Measurements from ENCODE around the gene TBCC. TPM values are rescaled to one million over a fixed set of nuclear protein-coding genes. Genes with fewer than 3 reads are reported as not detected.
"Not testable (repeated sequence)": the region's sequence is repeated elsewhere in the genome, so short reads cannot be mapped to it uniquely, and the experiment has no call there.

TBCC gene
- total RNA-seq, 2 donors from 2014 or later, result 28.8 to 32.6 TPM

DNA sequence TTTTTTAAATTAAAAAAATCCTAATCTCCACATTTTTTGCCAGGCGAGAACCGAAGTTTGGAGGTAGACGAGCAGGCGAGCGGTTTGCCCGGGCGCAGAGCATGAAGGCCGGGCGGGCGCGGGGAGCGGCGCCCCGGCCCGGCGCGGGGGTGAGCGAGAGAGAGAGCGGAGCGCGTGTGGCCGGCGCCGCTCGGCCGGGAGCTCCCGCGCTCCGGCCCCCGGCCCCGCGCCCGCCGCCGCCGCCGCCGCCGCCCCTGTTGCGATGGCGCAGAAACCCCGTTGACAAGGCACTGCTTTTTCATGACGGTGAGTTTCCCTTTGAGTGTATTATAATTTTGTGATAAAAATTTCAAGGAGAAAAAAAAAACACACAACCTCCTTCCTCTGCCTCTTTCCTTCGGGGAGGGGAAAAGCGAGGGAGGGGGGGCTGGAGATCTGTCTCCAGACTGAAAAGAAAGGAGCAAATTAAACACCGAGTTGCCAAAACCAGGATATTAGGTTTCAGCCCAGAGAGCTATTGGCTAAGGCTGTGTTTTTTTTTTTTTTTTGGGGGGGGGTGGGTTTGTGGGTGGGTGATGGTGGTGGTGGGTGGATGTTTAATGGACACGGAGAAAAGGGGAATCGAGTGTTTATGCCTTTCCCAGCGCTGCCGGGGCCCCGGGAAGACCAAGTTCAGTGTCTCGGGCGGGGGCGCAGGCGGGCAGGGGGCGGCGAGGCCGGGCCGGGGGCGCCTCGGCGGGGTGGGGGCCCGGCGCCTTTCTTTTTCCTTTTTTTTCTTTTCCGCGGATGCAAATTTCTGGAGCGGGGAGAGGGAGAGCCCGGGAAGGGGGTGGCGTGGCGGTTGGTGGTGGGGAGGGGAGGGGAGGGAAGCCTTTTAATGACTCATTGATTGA is 36.1 kb upstream of the TBCC start, which contains the start of gene BICRAL:
TSS of gene BICRAL (plus strand) at position 257 of the 893 bp plus-strand sequence. CDS start 39,971 bp downstream, outside the sequence.
- Mint-ChIP-seq H3K4me1 (ENCODE audit: low read depth in 2 of 2) (peaks cover 10 to 31% of the 10 kb centered on the region in 2 donors), H3K36me3 (peaks cover 5% of the 10 kb centered on the region), H3K27me3 (no peaks in the 10 kb centered on the region), H3K4me3 (peak within 1 kb of the TSS; percentile 93), H3K9me3 (no peaks in the 10 kb centered on the region), H3K27ac (peak within 1 kb of the TSS in 1 of 2 donors; percentile 98)
- peak; percentile 53 to 69 for ATAC-seq
- DNase-seq (ENCODE audit: low spot score), result peak; percentile 64

DNA sequence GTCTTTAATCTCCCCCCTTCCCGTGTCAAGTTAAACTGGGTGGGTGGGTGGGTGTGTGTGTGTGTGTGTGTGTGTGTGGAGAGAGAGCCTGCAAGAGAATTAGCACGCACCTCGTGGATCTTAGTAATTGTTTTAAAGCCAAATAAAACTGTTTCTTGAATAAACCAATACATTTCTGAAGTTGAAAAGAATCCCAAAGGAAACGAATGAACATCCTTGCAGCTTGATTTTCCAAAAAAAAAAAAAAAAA is 35.6 kb upstream of the TBCC start:
- DNase-seq (ENCODE audit: low spot score) (no peak), ATAC-seq (no peak)
- H3K9me3 Mint-ChIP-seq, result no peaks in the 10 kb centered on the region
- peaks cover 10 to 34% of the 10 kb centered on the region in 2 donors for H3K4me1 Mint-ChIP-seq (ENCODE audit: low read depth in 2 of 2)
- peaks cover 5% of the 10 kb centered on the region for H3K36me3 Mint-ChIP-seq
- H3K27me3 Mint-ChIP-seq, result no peaks in the 10 kb centered on the region
- peak overlapping the region; percentile 93 for H3K4me3 Mint-ChIP-seq
- H3K27ac Mint-ChIP-seq, result peak overlapping the region in 1 of 2 donors; percentile 98

DNA sequence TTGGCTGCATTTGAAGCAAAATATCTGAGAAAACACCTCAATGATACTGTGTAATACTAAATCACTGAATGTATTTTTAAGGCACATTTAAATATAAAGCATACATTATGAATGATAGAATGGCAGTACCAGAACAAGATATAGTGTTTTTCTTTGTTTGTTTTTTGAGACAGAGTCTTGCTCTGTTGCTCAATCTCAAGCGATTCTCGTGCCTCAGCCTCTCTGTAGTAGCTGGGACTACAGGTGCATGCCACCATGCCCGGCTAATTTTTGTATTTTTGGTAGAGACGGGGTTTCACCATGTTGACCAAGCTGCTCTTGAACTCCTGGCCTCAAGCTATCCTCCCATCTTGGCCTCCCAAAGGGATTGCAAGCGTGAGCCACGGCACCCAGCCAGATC is 33.6 kb upstream of the TBCC start:
- peaks cover 5% of the 10 kb centered on the region for H3K36me3 Mint-ChIP-seq
- peaks cover 20 to 30% of the 10 kb centered on the region in 2 donors for H3K4me1 Mint-ChIP-seq (ENCODE audit: low read depth in 2 of 2)
- H3K4me3 Mint-ChIP-seq, result no peak overlapping the region
- DNase-seq (ENCODE audit: low spot score), result no peak
- H3K9me3 Mint-ChIP-seq, result no peaks in the 10 kb centered on the region
- no peaks in the 10 kb centered on the region for H3K27me3 Mint-ChIP-seq
- H3K27ac Mint-ChIP-seq, result peak overlapping the region in 1 of 2 donors; percentile 37
- ATAC-seq, result no peak

DNA sequence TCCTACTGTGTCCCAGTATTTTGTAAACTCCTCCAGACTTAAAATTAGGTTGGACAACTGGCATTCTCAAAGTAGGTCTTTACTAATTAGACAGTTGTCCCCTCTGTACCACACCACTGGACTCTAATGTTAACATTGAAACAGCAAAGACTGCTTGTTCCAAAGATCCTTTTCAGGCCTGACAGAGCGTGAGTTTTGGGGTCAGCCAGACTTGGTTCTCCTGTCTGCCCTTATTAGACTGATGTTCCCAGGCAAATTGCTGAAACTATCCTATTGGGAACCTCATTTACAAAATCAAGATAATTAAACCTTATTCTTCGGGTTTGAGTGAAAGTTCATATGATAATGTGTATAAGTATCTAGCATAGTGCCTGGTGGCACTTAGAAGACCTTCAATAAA is 32.2 kb upstream of the TBCC start:
- Mint-ChIP-seq H3K4me1 (ENCODE audit: low read depth in 2 of 2) (peaks cover 30 to 32% of the 10 kb centered on the region in 2 donors), H3K27me3 (no peaks in the 10 kb centered on the region), H3K9me3 (no peaks in the 10 kb centered on the region), H3K4me3 (no peak overlapping the region), H3K36me3 (no peaks in the 10 kb centered on the region), H3K27ac (no peak overlapping the region)
- DNase-seq (ENCODE audit: low spot score), result no peak
- ATAC-seq, result no peak

DNA sequence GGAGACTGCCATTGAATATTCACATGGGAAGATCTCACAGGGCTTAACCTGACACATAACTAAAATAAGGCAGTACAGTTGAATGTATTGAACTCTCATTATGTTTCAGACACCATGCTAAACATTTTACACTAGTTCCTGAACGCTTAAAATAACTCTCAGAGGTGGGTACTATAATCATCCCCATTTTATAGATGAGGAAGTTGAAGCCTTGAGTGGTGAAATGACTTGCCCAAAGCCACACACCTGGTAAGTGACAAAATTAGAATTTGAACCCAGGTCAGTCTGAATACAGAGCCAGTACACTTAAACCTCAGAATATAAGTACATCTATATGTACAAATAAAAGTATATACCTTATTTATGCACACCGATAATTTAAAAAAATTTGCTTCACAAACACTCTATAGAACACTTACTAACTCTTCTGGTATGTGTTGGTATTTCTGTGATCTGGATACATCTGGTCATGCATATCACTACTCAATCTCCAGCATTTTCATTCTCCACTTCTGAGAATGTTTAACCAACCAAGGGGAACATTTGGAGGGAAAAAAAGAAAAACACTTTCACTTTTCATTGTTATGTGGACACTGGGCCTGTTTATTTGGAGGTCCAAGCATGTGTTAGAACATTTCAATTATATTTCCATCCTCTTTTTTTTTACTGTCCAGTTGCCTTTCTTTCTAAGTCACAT is 31.4 kb upstream of the TBCC start:
- DNase-seq (ENCODE audit: low spot score), result no peak
- Mint-ChIP-seq H3K27ac (peak overlapping the region; percentile 31 to 57), H3K36me3 (no peaks in the 10 kb centered on the region), H3K4me3 (no peak overlapping the region), H3K27me3 (no peaks in the 10 kb centered on the region), H3K4me1 (ENCODE audit: low read depth in 2 of 2) (peaks cover 36 to 37% of the 10 kb centered on the region in 2 donors), H3K9me3 (no peaks in the 10 kb centered on the region)
- no peak for ATAC-seq

DNA sequence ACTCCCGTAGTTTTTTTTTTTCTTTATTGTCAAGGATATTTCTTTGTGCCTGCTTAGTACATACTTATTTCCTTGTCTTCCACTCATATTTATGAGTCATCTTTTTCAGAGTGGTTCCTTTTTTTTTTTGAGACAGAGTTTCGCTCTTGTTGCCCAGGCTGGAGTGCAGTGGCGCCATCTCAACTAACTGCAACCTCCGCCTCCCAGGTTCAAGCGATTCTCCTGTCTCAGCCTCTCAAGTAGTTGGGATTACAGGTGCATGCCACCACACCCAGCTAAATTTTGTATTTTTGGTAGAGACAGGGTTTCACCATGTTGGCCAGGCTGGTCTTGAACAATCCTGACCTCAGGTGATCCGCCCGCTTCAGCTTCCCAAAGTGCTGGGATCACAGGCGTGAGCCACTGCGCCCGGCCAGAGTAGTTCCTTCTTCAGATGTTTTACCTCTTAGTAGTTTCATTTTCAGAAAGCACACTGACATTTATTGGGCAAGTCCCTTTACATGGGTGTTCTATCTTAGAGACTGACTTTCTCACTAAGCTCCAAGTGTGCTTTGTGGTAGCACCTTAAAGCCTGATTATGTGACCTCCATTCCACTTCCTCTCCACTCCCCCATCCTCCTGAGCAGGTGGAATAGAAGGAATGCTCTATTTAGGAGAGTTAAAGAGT is 29.1 kb upstream of the TBCC start:
- Mint-ChIP-seq H3K4me3 (peak overlapping the region; percentile 80), H3K27ac (peak overlapping the region; percentile 86 to 94), H3K4me1 (ENCODE audit: low read depth in 2 of 2) (peaks cover 45 to 51% of the 10 kb centered on the region in 2 donors)
- DNase-seq (ENCODE audit: low spot score) (peak; percentile 65), ATAC-seq (peak; percentile 64 to 75)
- H3K36me3 Mint-ChIP-seq, H3K27me3 Mint-ChIP-seq, H3K9me3 Mint-ChIP-seq: not testable (repeated sequence)

DNA sequence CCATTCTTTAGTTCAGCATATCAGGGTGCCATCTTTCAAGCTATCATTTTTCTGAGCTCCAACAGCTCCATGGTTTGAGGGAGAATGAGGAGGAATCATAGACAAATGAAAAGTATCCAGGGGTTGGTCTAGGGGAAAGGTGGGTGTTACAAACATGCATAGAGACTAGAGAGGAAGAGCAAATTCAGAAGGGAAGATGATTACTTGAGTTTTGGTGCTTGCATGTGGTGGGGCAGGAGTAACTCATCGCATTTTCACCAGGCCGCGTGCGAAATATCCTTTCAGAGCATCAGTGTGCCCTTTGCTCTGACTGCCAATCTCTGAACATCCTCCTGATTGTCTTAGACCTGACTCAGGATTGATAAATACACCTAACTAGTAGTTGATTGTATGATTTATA is 28.3 kb upstream of the TBCC start:
- Mint-ChIP-seq H3K27me3 (no peaks in the 10 kb centered on the region), H3K9me3 (no peaks in the 10 kb centered on the region), H3K36me3 (no peaks in the 10 kb centered on the region), H3K4me1 (ENCODE audit: low read depth in 2 of 2) (peaks cover 48 to 52% of the 10 kb centered on the region in 2 donors), H3K4me3 (peak overlapping the region; percentile 80), H3K27ac (peak overlapping the region; percentile 86 to 94)
- DNase-seq (ENCODE audit: low spot score) (no peak), ATAC-seq (no peak)

DNA sequence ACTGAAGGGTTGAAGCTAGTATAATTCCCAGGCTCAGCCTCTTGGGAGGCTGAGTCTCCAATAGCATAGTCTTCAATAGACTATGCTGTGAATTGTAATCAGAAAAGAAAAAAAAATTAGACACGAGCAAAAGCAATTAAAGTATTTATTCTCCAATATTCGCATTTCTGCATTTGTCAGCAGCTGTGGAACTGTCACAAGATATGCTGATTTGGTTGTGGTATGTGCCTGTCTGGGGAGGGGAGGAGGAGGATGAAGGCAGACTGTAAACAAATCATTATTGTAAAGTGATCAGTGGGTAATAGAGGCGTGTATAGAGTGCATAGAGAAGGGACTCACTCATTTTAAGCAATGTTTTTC is 25.8 kb upstream of the TBCC start:
- Mint-ChIP-seq H3K36me3 (no peaks in the 10 kb centered on the region), H3K27me3 (no peaks in the 10 kb centered on the region), H3K27ac (peak overlapping the region; percentile 90 to 99), H3K9me3 (no peaks in the 10 kb centered on the region), H3K4me1 (ENCODE audit: low read depth in 2 of 2) (peaks cover 61 to 62% of the 10 kb centered on the region in 2 donors), H3K4me3 (peak overlapping the region; percentile 88)
- ATAC-seq (no peak), DNase-seq (ENCODE audit: low spot score) (no peak)

DNA sequence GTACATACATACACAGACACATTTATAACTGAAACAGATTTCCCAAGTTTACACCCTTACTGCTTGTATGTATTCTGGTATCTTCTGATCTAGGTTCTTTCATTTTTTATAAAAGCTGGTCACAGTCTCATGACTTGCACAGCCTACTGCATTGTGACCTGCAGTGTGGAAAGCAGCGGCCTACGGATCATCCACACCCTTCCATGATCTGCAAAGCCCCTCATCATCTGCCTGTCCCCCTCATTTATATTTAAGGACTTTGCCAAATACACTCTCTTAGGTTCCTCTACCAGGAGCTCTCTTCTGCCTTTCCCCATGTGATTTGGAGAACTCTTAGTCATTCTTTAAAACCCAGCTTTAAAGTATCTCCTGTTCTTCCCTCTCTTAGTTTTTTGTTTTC is 23.9 kb upstream of the TBCC start:
- Mint-ChIP-seq H3K36me3 (no peaks in the 10 kb centered on the region), H3K4me1 (ENCODE audit: low read depth in 2 of 2) (peaks cover 73 to 74% of the 10 kb centered on the region in 2 donors), H3K4me3 (no peak overlapping the region), H3K27ac (no peak overlapping the region), H3K27me3 (no peaks in the 10 kb centered on the region), H3K9me3 (no peaks in the 10 kb centered on the region)
- no peak for DNase-seq (ENCODE audit: low spot score)
- no peak for ATAC-seq

DNA sequence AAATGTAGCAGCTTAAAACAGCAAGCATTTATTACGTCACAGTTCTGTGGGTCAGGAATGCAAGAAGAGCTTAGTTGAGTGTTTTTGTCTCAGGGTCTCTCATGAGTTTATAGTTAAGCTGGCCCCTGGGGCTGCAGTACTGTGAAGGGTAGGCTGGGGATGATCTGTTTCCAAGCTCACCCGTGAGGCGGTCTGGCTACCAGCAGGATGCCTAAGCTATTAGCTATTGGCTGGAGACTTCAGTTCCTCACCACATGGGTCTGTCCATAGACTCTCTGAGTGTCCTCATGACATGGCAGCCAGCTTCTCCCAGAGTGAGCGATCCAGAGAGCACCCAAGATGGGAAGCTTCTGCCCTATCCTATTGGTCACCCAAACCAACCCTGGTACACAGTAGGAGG is 23.1 kb upstream of the TBCC start:
- no peak for ATAC-seq
- H3K36me3 Mint-ChIP-seq, result no peaks in the 10 kb centered on the region
- no peaks in the 10 kb centered on the region for H3K27me3 Mint-ChIP-seq
- H3K27ac Mint-ChIP-seq, result no peak overlapping the region
- DNase-seq (ENCODE audit: low spot score), result no peak
- peaks cover 65 to 67% of the 10 kb centered on the region in 2 donors for H3K4me1 Mint-ChIP-seq (ENCODE audit: low read depth in 2 of 2)
- no peaks in the 10 kb centered on the region for H3K9me3 Mint-ChIP-seq
- no peak overlapping the region for H3K4me3 Mint-ChIP-seq

DNA sequence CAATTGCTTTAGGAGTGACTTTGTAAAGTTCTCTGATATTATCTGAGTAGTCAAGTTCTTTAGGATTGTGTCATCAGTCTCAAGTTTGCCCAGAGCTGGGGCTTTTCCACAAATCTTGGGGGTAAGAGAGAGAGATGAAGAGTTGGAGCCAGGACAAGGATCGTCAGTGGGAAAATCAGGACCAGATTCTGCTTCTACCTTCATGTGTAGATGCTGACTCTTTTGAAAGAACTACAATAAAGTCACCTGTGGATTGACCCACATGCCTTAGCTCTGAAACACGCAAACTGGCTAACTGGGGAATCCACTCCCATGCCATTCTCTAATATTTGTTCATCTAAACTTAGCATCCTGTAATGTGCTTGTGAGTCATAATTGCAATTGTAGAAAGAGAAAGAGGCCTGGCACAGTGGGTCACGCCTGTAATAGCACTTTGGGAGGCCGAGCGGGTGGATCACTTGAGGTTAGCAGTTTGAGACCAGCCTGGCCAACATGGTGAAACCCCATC is 20.3 kb upstream of the TBCC start:
- no peaks in the 10 kb centered on the region for H3K36me3 Mint-ChIP-seq
- peaks cover 43 to 48% of the 10 kb centered on the region in 2 donors for H3K4me1 Mint-ChIP-seq (ENCODE audit: low read depth in 2 of 2)
- H3K9me3 Mint-ChIP-seq, result no peaks in the 10 kb centered on the region
- peak in 1 of 2 donors; percentile 63 for ATAC-seq
- DNase-seq (ENCODE audit: low spot score), result peak; percentile 69
- no peaks in the 10 kb centered on the region for H3K27me3 Mint-ChIP-seq
- H3K4me3 Mint-ChIP-seq, result peak overlapping the region; percentile 62
- peak overlapping the region; percentile 60 to 92 for H3K27ac Mint-ChIP-seq

DNA sequence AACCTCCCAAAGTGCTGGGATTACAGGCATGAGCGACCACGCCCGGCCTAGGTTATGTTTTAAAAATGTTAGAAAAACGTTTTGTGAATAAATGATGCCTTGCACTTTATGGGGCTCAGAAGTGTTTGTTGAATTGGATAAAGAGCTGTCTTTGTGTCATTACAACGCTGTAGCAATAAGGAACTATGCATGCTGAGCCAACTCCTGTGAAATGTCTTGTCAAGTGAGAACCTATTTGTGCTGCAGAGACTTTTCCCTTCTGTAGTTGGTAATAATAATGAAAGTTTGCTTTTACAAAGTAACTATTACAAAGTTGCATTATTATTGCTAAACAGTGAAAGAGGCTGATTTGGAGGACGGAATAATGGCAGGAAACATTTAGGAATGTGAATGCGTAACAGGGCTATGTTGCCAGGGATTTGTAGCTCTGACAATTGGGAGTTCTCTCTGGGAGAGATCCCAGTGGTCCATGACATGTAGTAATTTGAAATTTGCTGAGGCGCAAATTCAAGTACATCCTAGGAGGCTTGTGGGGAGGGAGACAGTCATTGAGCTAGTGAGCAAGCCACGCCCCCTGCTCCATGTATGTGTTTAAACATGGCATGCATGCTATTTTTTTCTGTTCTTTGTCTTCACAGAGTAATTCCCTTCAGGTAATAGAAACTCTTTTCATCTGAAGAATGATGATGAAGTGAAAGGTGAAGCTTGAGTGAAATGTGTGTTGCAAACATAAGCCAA is 19.2 kb upstream of the TBCC start:
- Mint-ChIP-seq H3K27ac (peak overlapping the region in 1 of 2 donors; percentile 92), H3K27me3 (no peaks in the 10 kb centered on the region), H3K36me3 (no peaks in the 10 kb centered on the region), H3K4me1 (ENCODE audit: low read depth in 2 of 2) (peaks cover 36 to 41% of the 10 kb centered on the region in 2 donors), H3K4me3 (no peak overlapping the region), H3K9me3 (no peaks in the 10 kb centered on the region)
- DNase-seq (ENCODE audit: low spot score) (no peak), ATAC-seq (no peak)

DNA sequence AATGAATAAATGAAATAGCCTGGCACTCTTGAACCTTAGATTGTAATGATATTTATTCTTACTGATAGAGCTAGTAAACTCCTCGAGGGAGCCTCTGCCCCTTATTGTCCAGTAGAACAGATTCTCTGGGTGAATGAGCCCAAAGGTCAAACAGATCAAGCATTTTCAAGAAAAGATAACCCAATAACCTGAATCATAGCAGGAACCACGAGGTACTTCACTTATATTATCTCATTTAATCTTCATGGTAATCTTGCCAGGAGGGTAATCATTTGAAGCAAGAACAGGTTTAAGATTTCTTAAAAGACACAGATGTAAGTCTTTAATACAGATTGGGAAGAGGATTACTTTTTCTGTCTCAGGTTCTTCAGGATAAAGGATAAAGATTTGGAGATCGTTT is 17.0 kb upstream of the TBCC start:
- Mint-ChIP-seq H3K4me3 (no peak overlapping the region), H3K9me3 (no peaks in the 10 kb centered on the region), H3K27me3 (no peaks in the 10 kb centered on the region), H3K27ac (peak overlapping the region in 1 of 2 donors; percentile 22), H3K4me1 (ENCODE audit: low read depth in 2 of 2) (peaks cover 32 to 35% of the 10 kb centered on the region in 2 donors), H3K36me3 (peaks cover 4% of the 10 kb centered on the region)
- ATAC-seq (no peak), DNase-seq (ENCODE audit: low spot score) (no peak)

Measured in natural killer cell treated with Interleukin-12 subunit alpha and Interleukin-12 subunit beta and Interleukin-15 and Interleukin-18, amount 100 ng/mL, for 72 hours (primary cell).